ENCODE data around the gene ST8SIA1.

ST8SIA1 gene

DNA sequence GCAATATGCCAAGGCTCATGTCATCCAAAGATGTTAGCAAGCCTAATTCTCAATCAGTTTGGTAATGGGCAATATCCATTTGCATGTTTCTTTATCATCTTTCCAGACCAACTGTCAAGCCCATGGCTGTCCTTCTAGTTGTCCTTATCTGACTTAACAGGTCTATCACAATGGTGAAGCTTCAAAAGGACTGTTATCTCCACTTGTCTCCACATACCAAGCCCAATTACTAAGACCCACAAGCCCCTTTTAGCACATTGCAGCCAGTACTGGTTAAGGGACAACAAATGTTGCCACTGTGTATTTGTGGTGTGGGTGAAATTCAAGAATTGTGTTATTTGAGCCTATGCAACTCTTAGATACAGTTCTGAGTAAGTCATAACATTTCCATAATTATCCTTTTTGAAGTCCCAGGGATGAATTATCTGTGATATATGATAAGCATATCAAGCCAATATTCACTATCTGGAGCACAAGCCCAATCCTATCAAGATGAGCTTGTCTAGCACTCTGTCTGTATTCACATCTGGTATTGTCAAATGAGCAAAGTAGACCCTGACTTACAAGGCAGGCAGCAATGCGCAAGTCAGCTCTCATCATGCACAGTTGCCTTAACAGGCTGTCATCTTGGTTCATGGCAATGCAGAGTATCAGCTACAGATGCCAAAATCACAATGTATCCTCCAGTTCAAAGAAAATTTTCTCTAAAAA, 19.3 kb upstream of the ST8SIA1 start:
- no peak overlapping the region for H3K4me3 ChIP-seq (ENCODE audit: low read depth, low read length)
- no peaks in the 10 kb centered on the region for H3K27me3 ChIP-seq
- H3K4me1 ChIP-seq, result no peaks in the 10 kb centered on the region
- H3K36me3 ChIP-seq, result no peaks in the 10 kb centered on the region
- H3K9me3 ChIP-seq, result no peaks in the 10 kb centered on the region
- TF ChIP-seq, protein P1, sequence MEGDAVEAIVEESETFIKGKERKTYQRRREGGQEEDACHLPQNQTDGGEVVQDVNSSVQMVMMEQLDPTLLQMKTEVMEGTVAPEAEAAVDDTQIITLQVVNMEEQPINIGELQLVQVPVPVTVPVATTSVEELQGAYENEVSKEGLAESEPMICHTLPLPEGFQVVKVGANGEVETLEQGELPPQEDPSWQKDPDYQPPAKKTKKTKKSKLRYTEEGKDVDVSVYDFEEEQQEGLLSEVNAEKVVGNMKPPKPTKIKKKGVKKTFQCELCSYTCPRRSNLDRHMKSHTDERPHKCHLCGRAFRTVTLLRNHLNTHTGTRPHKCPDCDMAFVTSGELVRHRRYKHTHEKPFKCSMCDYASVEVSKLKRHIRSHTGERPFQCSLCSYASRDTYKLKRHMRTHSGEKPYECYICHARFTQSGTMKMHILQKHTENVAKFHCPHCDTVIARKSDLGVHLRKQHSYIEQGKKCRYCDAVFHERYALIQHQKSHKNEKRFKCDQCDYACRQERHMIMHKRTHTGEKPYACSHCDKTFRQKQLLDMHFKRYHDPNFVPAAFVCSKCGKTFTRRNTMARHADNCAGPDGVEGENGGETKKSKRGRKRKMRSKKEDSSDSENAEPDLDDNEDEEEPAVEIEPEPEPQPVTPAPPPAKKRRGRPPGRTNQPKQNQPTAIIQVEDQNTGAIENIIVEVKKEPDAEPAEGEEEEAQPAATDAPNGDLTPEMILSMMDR (IDR thresholded peaks at IDR 0.05; ENCODE audit: low read depth, low read length), result no peak
- DNase-seq, result no peak

DNA sequence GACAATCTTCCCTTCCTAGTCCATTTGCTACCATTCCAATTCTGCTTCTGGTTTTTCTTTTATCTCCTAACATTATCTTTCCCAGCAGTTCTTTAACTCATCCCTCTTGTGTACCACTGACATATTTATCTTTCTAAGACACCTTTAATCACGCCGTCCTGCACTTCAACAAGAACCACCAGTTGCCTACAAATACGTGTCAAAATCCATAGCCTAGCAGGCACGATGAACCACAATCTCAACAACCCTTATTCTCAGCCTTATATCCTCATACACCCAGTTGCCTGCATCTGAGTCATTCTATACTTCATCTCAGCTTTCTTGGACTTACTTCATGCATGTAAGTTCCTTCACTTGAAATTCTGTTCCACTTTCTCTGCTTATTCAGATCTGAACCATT, 16.4 kb upstream of the ST8SIA1 start:
- TF ChIP-seq, protein P1 (IDR thresholded peaks at IDR 0.05; ENCODE audit: low read depth, low read length), result no peak
- DNase-seq, result no peak
- Histone ChIP-seq H3K36me3 (no peaks in the 10 kb centered on the region), H3K4me1 (no peaks in the 10 kb centered on the region), H3K27me3 (no peaks in the 10 kb centered on the region), H3K9me3 (no peaks in the 10 kb centered on the region), H3K4me3 (ENCODE audit: low read depth, low read length) (no peak overlapping the region)

DNA sequence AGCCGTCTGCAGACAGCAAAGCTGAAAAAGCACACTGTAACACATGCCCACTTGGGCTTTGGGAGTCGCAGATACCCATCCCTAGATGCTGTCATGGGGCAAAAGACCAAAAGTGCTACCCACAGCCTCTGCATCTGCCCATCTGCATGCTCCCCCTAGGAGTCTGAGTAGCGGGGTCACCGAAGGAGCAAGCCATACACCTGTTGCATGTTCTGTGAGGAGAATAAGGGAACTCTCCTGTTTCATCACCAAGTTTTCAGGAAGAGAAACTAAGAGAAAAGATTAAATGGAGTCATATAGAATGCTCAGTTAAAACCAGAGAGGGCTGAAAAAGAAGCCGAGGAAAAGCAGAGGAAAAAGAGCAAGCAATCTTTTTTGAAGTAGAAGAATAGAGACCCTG, 13.7 kb upstream of the ST8SIA1 start:
- TF ChIP-seq, protein P1 (IDR thresholded peaks at IDR 0.05; ENCODE audit: low read depth, low read length), result no peak
- no peak overlapping the region for H3K4me3 ChIP-seq (ENCODE audit: low read depth, low read length)
- H3K9me3 ChIP-seq, result no peaks in the 10 kb centered on the region
- DNase-seq, result no peak
- H3K4me1 ChIP-seq, result no peaks in the 10 kb centered on the region
- no peaks in the 10 kb centered on the region for H3K36me3 ChIP-seq
- H3K27me3 ChIP-seq, result no peaks in the 10 kb centered on the region

DNA sequence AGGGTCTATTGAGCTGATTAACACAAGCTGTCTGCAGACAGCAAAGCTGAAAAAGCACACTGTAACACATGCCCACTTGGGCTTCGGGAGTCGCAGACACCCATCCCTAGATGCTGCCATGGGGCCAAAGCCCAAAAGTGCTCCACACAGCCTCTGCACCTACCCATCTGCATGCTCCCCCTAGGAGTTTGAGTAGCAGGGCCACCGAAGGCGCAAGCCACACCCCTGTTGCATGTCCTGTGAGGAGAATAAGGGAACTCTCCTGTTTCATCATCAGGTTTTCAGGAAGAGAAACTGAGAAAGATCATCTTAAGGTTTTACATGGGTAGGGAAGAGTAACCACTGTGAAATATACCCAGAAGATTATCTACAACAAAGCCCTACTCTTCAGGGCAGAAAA, 5.6 kb upstream of the ST8SIA1 start:
- DNase-seq, result no peak
- H3K4me3 ChIP-seq (ENCODE audit: low read depth, low read length), result no peak overlapping the region
- TF ChIP-seq, protein P1 (IDR thresholded peaks at IDR 0.05; ENCODE audit: low read depth, low read length), result no peak
- no peaks in the 10 kb centered on the region for H3K4me1 ChIP-seq
- peaks cover 7% of the 10 kb centered on the region for H3K27me3 ChIP-seq
- H3K9me3 ChIP-seq, result no peaks in the 10 kb centered on the region
- H3K36me3 ChIP-seq, result no peaks in the 10 kb centered on the region

DNA sequence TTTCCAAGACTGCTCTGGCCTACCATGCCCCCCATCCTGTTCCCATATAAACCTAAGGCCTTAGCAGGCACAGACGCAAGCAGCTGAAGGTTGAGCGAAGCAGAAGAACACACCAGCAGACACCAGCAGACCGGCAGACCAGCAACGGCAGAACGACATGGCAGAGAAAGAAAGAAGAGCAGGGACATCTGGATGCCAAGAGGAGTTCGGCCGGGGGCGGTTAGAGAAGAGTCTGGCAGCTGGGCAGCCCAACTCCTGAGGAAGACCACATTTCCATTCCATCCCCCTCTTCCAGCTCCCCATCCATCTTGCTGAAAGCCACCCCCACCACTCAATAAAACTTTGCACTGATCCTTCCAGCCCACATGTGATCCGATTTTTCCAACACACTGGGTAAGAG, 5.2 kb upstream of the ST8SIA1 start:
- H3K9me3 ChIP-seq, result no peaks in the 10 kb centered on the region
- H3K4me3 ChIP-seq (ENCODE audit: low read depth, low read length), result no peak overlapping the region
- peaks cover 12% of the 10 kb centered on the region for H3K27me3 ChIP-seq
- TF ChIP-seq, protein P1 (IDR thresholded peaks at IDR 0.05; ENCODE audit: low read depth, low read length), result no peak
- DNase-seq, result no peak
- no peaks in the 10 kb centered on the region for H3K4me1 ChIP-seq
- H3K36me3 ChIP-seq, result no peaks in the 10 kb centered on the region

DNA sequence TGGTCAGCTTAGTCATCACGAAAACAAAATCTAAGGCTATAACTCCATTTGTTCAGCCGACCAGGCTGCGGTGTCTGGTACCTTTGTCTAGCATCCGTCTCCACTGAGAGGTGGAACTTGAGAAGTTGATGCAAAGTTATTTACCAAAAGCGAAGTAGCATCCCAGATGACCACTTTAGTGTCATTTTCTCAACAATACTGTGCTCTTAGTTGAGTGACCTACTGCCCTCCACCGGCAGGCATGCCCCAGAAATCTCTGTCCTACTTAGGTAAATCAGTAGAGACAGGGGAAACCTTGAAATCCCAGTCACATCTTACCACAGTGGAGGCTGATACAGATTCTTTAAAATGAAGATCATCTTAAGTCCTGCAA, 1.3 kb upstream of the ST8SIA1 start:
- no peaks in the 10 kb centered on the region for H3K9me3 ChIP-seq
- no peaks in the 10 kb centered on the region for H3K36me3 ChIP-seq
- TF ChIP-seq, protein P1 (IDR thresholded peaks at IDR 0.05; ENCODE audit: low read depth, low read length), result no peak; the same call in 1 of the 2 replicates
- H3K4me1 ChIP-seq, result no peaks in the 10 kb centered on the region
- H3K27me3 ChIP-seq, result peaks cover 42% of the 10 kb centered on the region
- H3K4me3 ChIP-seq (ENCODE audit: low read depth, low read length), result peak overlapping the region; percentile 71
- DNase-seq, result no peak

Measured in BE2C (cell line).